Kidney (tissue), 14 donors: ENCODE data around the gene RNF213. TPM values are rescaled to one million over a fixed set of nuclear protein-coding genes. Genes with fewer than 3 reads are reported as not detected.

ENCODE experiments used
- DNase-seq, 5 donors: peaks; one replicate each; pipeline ENCODE4 v3.0.0-alpha.2; 2013 to 2020
- FAIRE-seq: peaks from 2 replicates; lab custom pipeline; 2012; peaks lifted over from hg19 to GRCh38; lab: Jason Lieb, UNC
- H3K27ac ChIP-seq, 2 donors: one replicate each; pipeline ENCODE4 v1.7.0; 2013; ENCODE audit warnings: low read depth in 2 of 2, low read length in 2 of 2, inconsistent platforms in 1 of 2
- H3K27me3 ChIP-seq: one replicate; pipeline ENCODE4 v1.7.1; 2013; ENCODE audit warnings: low read length, inconsistent platforms; ENCODE audit not compliant: control insufficient read depth, insufficient read depth
- H3K36me3 ChIP-seq, 3 donors: one replicate each; pipeline versions ENCODE4 v1.7.0 to v1.7.1; 2013; ENCODE audit warnings: low read length in 3 of 3, control low read depth in 1 of 3, inconsistent platforms in 1 of 3; ENCODE audit not compliant: insufficient read depth in 3 of 3, control insufficient read depth in 2 of 3
- H3K4me1 ChIP-seq, 3 donors: one replicate each; pipeline versions ENCODE4 v1.7.0 to v1.7.1; 2013; ENCODE audit warnings: low read length in 3 of 3, inconsistent platforms in 1 of 3, low read depth in 1 of 3; ENCODE audit not compliant: control insufficient read depth in 2 of 3, insufficient read depth in 2 of 3
- H3K4me3 ChIP-seq, 3 donors: one replicate each; pipeline versions ENCODE4 v1.7.0 to v1.8.1; 2013; ENCODE audit warnings: low read length in 3 of 3, control low read depth in 1 of 3, inconsistent platforms in 1 of 3
- H3K9ac ChIP-seq, 3 donors: one replicate each; pipeline versions ENCODE4 v1.7.0 to v1.7.1; 2013; ENCODE audit warnings: low read length in 3 of 3, control low read depth in 1 of 3, inconsistent platforms in 1 of 3
- H3K9me3 ChIP-seq, 3 donors: one replicate each; pipeline versions ENCODE4 v1.7.0 to v1.7.1; 2013; ENCODE audit warnings: low read length in 3 of 3, control low read depth in 1 of 3, inconsistent platforms in 1 of 3; ENCODE audit not compliant: control insufficient read depth in 2 of 3, insufficient read depth in 1 of 3
- CTCF ChIP-seq: IDR thresholded peaks from 3 replicates; pipeline ENCODE4 v1.5.1; 2012; ENCODE audit warnings: mild to moderate bottlenecking, moderate library complexity, borderline replicate concordance; ENCODE audit not compliant: insufficient read depth; ENCODE audit errors: extremely low read depth
- intact Hi-C: fragments of 100-400 bp; cut with DNase I; formaldehyde crosslinking; loops from one replicate; pipeline ENCODE4 v1.11.1; 2022
- polyA plus RNA-seq: library from polyadenylated mRNA; stranded (reverse); fragments of 350-450 nt; fragmentation: Illumina TruSeq; extraction: RNeasy Lipid Tissue Mini Kit (QIAGEN cat#74804); gene quantifications from one replicate; pipeline ENCODE4 v1.2.3, GENCODE V29; 2014; ENCODE audit warnings: low read depth, low replicate concordance; ENCODE audit not compliant: insufficient read depth
- total RNA-seq: library from RNA; stranded (reverse); fragmentation: NEBNext Ultra II Directional; extraction: Animal tissue kit (Norgen Biotek cat#: 25700); gene quantifications from one replicate; pipeline ENCODE4 v1.2.1, GENCODE V29; 2021
- donor health status: control.
- donor health status: control.
- donor health status: control.
- donor health status: control.
- donor health status: control.
- donor health status: DM: yes; HTN: yes; CAD: no.
- donor health status: Normal renal cell carcinoma (clear cell type).

RNF213 gene
- total and polyA plus RNA-seq, 2 donors from 2014 or later, result 43.4 to 276 TPM

GRCh38 chr17:80252871-80253270, 7.8 kb upstream of the RNF213 start:
- FAIRE-seq, result no peak
- Histone ChIP-seq H3K36me3 (peaks cover 0 to 3% (median 0%) of the 10 kb centered on the region in 3 donors), H3K4me3 (no peak overlapping the region), H3K9me3 (no peaks in the 10 kb centered on the region), H3K27ac (no peak overlapping the region), H3K27me3 (no peaks in the 10 kb centered on the region), H3K9ac (no peak overlapping the region), H3K4me1 (peaks cover 2 to 21% (median 10%) of the 10 kb centered on the region in 3 donors)
- DNase-seq, result peak; percentile 81 to 87 (median 82)
- peak; percentile 66 for TF ChIP-seq CTCF
- intact Hi-C loops, result no loop called here

GRCh38 chr17:80253631-80254395, 6.8 kb upstream of the RNF213 start:
- TF ChIP-seq CTCF, result no peak
- no peaks in the 10 kb centered on the region for H3K9me3 ChIP-seq
- intact Hi-C loops, result no loop called here
- H3K4me1 ChIP-seq, result peaks cover 2 to 21% (median 10%) of the 10 kb centered on the region in 3 donors
- H3K4me3 ChIP-seq, result no peak overlapping the region
- peak overlapping the region; percentile 86 to 88 for H3K27ac ChIP-seq
- DNase-seq (peak in 3 of 5 donors; percentile 68 to 77 (median 73)), FAIRE-seq (no peak)
- peaks cover 0 to 3% (median 0%) of the 10 kb centered on the region in 3 donors for H3K36me3 ChIP-seq
- H3K9ac ChIP-seq, result peak overlapping the region in 1 of 3 donors; percentile 36
- H3K27me3 ChIP-seq, result no peaks in the 10 kb centered on the region

GRCh38 chr17:80254396-80255251, 6.0 kb upstream of the RNF213 start:
- intact Hi-C loops, result no loop called here
- FAIRE-seq, result peak; percentile 57
- Histone ChIP-seq H3K4me1 (peaks cover 2 to 21% (median 10%) of the 10 kb centered on the region in 3 donors), H3K36me3 (peaks cover 0 to 3% (median 0%) of the 10 kb centered on the region in 3 donors), H3K4me3 (peak overlapping the region in 2 of 3 donors; percentile 3 to 22), H3K27ac (peak overlapping the region; percentile 86 to 88), H3K27me3 (no peaks in the 10 kb centered on the region), H3K9ac (peak overlapping the region in 1 of 3 donors; percentile 21), H3K9me3 (no peaks in the 10 kb centered on the region)
- no peak for TF ChIP-seq CTCF
- DNase-seq, result peak; percentile 71 to 93 (median 89)
